Right lobe of liver (tissue), 6 donors: ENCODE data around the gene TMEFF2. TPM values are rescaled to one million over a fixed set of nuclear protein-coding genes. Genes with fewer than 3 reads are reported as not detected.

ENCODE experiments used
- ATAC-seq, 4 donors: fragments of 200-7000 bp; cut with Tn5 transposase; one replicate each; pipeline ENCODE4 v1.9.1; 2020; ENCODE audit warnings: mild to moderate bottlenecking in 4 of 4, moderate library complexity in 4 of 4
- DNase-seq, 3 donors: peaks; one replicate each; pipeline ENCODE4 v3.0.0-alpha.2; 2020
- H3K27ac ChIP-seq, 3 donors: fragments of 200-600 bp; one replicate each; pipeline ENCODE4 v1.8.0; 2022
- H3K27me3 ChIP-seq, 2 donors: fragments of 200-600 bp; one replicate each; pipeline ENCODE4 v1.8.0; 2022
- H3K36me3 ChIP-seq, 4 donors: fragments of 200-600 bp; sonication (generic) in 1 of 4; one replicate each; pipeline versions ENCODE4 v1.5.1 to v1.8.0; 2017 to 2022; ENCODE audit warnings: control low read depth in 1 of 4
- H3K4me1 ChIP-seq, 4 donors: fragments of 200-600 bp; sonication (generic) in 1 of 4; one replicate each; pipeline versions ENCODE4 v1.5.1 to v1.8.0; 2017 to 2022; ENCODE audit warnings: control low read depth in 1 of 4
- H3K4me3 ChIP-seq, 3 donors: fragments of 200-600 bp; one replicate each; pipeline ENCODE4 v1.8.0; 2022
- H3K9me3 ChIP-seq, 4 donors: fragments of 200-600 bp; sonication (generic) in 1 of 4; one replicate each; pipeline versions ENCODE4 v1.5.1 to v1.8.0; 2017 to 2022; ENCODE audit warnings: control low read depth in 1 of 4
- CTCF ChIP-seq, 4 donors: fragments of 200-600 bp in 3 of 4; fragments of 450-650 bp in 1 of 4; IDR thresholded peaks; one replicate each; pipeline versions ENCODE4 v1.5.1 to v1.8.0; 2016 to 2022; ENCODE audit warnings: antibody characterized with exemption in 4 of 4, mild to moderate bottlenecking in 2 of 4
- POLR2A ChIP-seq: fragments of 450-650 bp; IDR thresholded peaks from one replicate; pipeline ENCODE4 v1.6.1; 2017; ENCODE audit warnings: antibody characterized with exemption, mild to moderate bottlenecking
- WGBS: methylation state at CpG from one replicate; pipeline ENCODE4 v1.1.6; 2018; ENCODE audit warnings: low coverage, low lambda C conversion rate; ENCODE audit not compliant: insufficient coverage; ENCODE audit errors: missing lambda C conversion rate; 5-methylcytosine and 5-hydroxymethylcytosine counted together
- intact Hi-C, 2 donors: fragments of 100-400 bp; cut with DNase I; formaldehyde crosslinking; loops; one replicate each; pipeline versions ENCODE4 v1.11.2 to v1.14.1; 2022
- total RNA-seq, 6 experiments: library from RNA; depleted of rRNA in 2 of 6; stranded (reverse); fragments of >200 nt in 2 of 6; fragmentation: NEBNext Ultra II Directional in 3 of 6; extraction: Animal tissue kit (Norgen Biotek cat#: 25700) in 3 of 6; gene quantifications; one replicate each; pipeline versions ENCODE4 v1.1.0 to v1.2.4, GENCODE V29; 2016 to 2023
- donor health status: DM: no; HTN: yes; CAD: no.
- donor health status: DM: no; HTN: no; CAD: no.
- donor health status: DM: no; HTN: no; CAD: no.
- donor health status: DM: no; HTN: yes; CAD: no.
- donor health status: DM: no; HTN: yes; CAD: no.

Gene TMEFF2
- total RNA-seq, 6 experiments from 2014 or later, result not detected

GRCh38 chr2:192218970-192219369, 24.2 kb upstream of the TMEFF2 start:
- intact Hi-C loops, result no loop called here
- TF ChIP-seq CTCF (IDR thresholded peaks at IDR 0.05) (no peak), POLR2A (no peak)
- DNase-seq, result no peak
- Histone ChIP-seq H3K9me3 (no peaks in the 10 kb centered on the region), H3K36me3 (no peaks in the 10 kb centered on the region), H3K4me3 (no peak overlapping the region), H3K27me3 (no peaks in the 10 kb centered on the region), H3K4me1 (no peaks in the 10 kb centered on the region), H3K27ac (no peak overlapping the region)
- no peak for ATAC-seq
- 80% methylated on average over 1 of the region's 1 CpG for WGBS

GRCh38 chr2:192218377-192218776, 23.6 kb upstream of the TMEFF2 start:
- intact Hi-C loops, result no loop called here
- Histone ChIP-seq H3K4me1 (no peaks in the 10 kb centered on the region), H3K27me3 (no peaks in the 10 kb centered on the region), H3K27ac (no peak overlapping the region), H3K36me3 (no peaks in the 10 kb centered on the region), H3K4me3 (no peak overlapping the region), H3K9me3 (no peaks in the 10 kb centered on the region)
- WGBS, result 74% methylated on average over 2 of the region's 2 CpGs
- DNase-seq (no peak), ATAC-seq (no peak)
- TF ChIP-seq POLR2A (no peak), CTCF (IDR thresholded peaks at IDR 0.05) (no peak)

GRCh38 chr2:192216336-192216735, 21.6 kb upstream of the TMEFF2 start:
- Histone ChIP-seq H3K36me3 (no peaks in the 10 kb centered on the region), H3K4me3 (no peak overlapping the region), H3K9me3 (no peaks in the 10 kb centered on the region), H3K4me1 (no peaks in the 10 kb centered on the region), H3K27me3 (no peaks in the 10 kb centered on the region), H3K27ac (no peak overlapping the region)
- TF ChIP-seq CTCF (IDR thresholded peaks at IDR 0.05) (no peak), POLR2A (no peak)
- DNase-seq, result no peak
- no peak for ATAC-seq
- 33% methylated on average over 3 of the region's 3 CpGs for WGBS
- intact Hi-C loops, result no loop called here

- no peak for ATAC-seq
Measured at GRCh38 chr2:192215096-192215877, 20.6 kb upstream of the TMEFF2 start.

More at GRCh38 chr2:192215096-192215877, 20.6 kb upstream of the TMEFF2 start:
- intact Hi-C loops, result no loop called here
- TF ChIP-seq POLR2A (no peak), CTCF (IDR thresholded peaks at IDR 0.05) (no peak)
- Histone ChIP-seq H3K4me1 (no peaks in the 10 kb centered on the region), H3K27ac (no peak overlapping the region), H3K4me3 (no peak overlapping the region), H3K27me3 (no peaks in the 10 kb centered on the region), H3K9me3 (no peaks in the 10 kb centered on the region), H3K36me3 (no peaks in the 10 kb centered on the region)
- no peak for DNase-seq
